Thoracic aorta (tissue), 2 donors: ENCODE results near the gene KANK4. TPM values are rescaled to one million over a fixed set of nuclear protein-coding genes. Genes with fewer than 3 reads are reported as not detected.

Source experiments
- ATAC-seq: fragments of 150-250 bp; one replicate; pipeline ENCODE4 v1.8.0; 2017; ENCODE audit warnings: low read depth; ENCODE audit not compliant: insufficient number of reproducible peaks, low FRiP score
- DNase-seq: peaks from one replicate; pipeline ENCODE4 v3.0.0-alpha.2; 2020; ENCODE audit warnings: low spot score
- H3K27ac ChIP-seq, 2 donors: fragments of 200-600 bp; sonication (generic); 1 replicate in 1 of 2; 2 replicates in 1 of 2; pipeline ENCODE4 v1.5.1; 2016; ENCODE audit warnings: mild to moderate bottlenecking in 2 of 2, moderate library complexity in 2 of 2
- H3K27me3 ChIP-seq: fragments of 200-600 bp; sonication (generic); replicated peaks from 2 replicates; pipeline ENCODE4 v1.6.0; 2016; ENCODE audit warnings: mild to moderate bottlenecking; ENCODE audit not compliant: insufficient read depth
- H3K36me3 ChIP-seq: fragments of 200-600 bp; sonication (generic); one replicate; pipeline ENCODE4 v1.5.1; 2016
- H3K4me1 ChIP-seq, 2 donors: fragments of 200-600 bp; sonication (generic); 1 replicate in 1 of 2; 2 replicates in 1 of 2; pipeline versions ENCODE4 v1.5.1 to v1.6.0; 2016; ENCODE audit warnings: low read depth in 2 of 2, mild to moderate bottlenecking in 1 of 2; ENCODE audit not compliant: control insufficient read depth in 1 of 2
- H3K4me3 ChIP-seq: fragments of 200-600 bp; sonication (generic); 2 replicates; pipeline ENCODE4 v1.5.1; 2016; ENCODE audit warnings: mild to moderate bottlenecking
- H3K9me3 ChIP-seq: fragments of 200-600 bp; sonication (generic); 2 replicates; pipeline ENCODE4 v1.5.1; 2016
- CTCF ChIP-seq: fragments of 200-600 bp; sonication (generic); IDR thresholded peaks from one replicate; pipeline ENCODE4 v1.5.1; 2019; ENCODE audit warnings: antibody characterized with exemption
- total RNA-seq, 2 donors: library from RNA; depleted of rRNA; stranded (reverse); fragments of >200 nt; gene quantifications; one replicate each; pipeline versions ENCODE4 v1.1.0 to v1.2.3, GENCODE V29; 2016

Gene KANK4
- total RNA-seq, 2 donors from 2014 or later = 0.28 TPM; not detected in 1

- Histone ChIP-seq H3K4me3 (no peak overlapping the region), H3K36me3 (no peaks in the 10 kb centered on the region), H3K9me3 (no peaks in the 10 kb centered on the region), H3K27me3 (no peaks in the 10 kb centered on the region), H3K4me1 (no peaks in the 10 kb centered on the region), H3K27ac (no peak overlapping the region)
- ATAC-seq (no peak), DNase-seq (no peak)
- TF ChIP-seq CTCF = no peak
Measured at GRCh38 chr1:62336995-62337705, 17.9 kb upstream of the KANK4 start.

DNA sequence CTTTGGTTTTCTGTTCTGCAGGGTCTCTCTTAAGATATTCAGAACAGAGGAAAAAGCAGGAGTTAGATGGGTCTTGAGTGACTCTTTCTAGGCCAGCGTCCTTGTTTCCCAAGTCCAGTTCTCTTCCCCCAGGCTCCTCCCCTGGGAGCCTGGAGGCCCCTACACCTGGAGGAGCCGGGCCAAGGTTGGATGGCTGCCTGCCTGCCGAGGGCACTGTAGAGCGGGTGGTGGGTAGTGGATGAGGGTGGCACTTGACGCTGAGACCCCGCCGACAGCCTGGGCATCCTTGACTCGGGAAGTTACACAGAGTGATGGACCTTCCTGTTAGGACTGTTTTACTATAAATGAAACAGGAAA, 17.4 kb upstream of the KANK4 start:
- no peaks in the 10 kb centered on the region for H3K4me1 ChIP-seq
- no peak overlapping the region for H3K4me3 ChIP-seq
- no peak for ATAC-seq
- H3K27me3 ChIP-seq = no peaks in the 10 kb centered on the region
- no peak for DNase-seq
- no peak overlapping the region for H3K27ac ChIP-seq
- TF ChIP-seq CTCF = no peak
- H3K9me3 ChIP-seq = no peaks in the 10 kb centered on the region
- H3K36me3 ChIP-seq = no peaks in the 10 kb centered on the region

DNA sequence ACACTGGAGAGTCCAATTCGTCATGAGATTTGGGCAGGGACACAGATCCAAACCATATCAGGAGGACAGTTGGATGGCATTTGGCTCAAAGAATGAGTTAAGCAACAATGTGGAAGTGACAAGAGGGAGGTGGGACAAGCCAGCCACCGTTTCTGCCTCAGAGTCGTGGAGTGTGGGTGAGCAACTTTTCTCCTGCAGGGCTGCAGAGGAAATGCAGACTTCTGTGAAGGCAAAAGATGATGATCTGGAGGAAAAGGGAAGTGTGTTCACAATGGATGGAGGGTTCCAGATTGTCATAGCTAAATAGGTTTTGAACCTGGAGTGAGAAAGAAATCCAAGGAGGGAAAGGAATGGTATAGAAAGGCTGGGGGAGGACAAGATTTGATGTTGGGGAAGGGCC, 16.4 kb upstream of the KANK4 start:
- ATAC-seq (no peak), DNase-seq (no peak)
- TF ChIP-seq CTCF = no peak
- H3K27me3 ChIP-seq = no peaks in the 10 kb centered on the region
- no peak overlapping the region for H3K27ac ChIP-seq
- no peaks in the 10 kb centered on the region for H3K4me1 ChIP-seq
- no peaks in the 10 kb centered on the region for H3K9me3 ChIP-seq
- H3K4me3 ChIP-seq = no peak overlapping the region
- no peaks in the 10 kb centered on the region for H3K36me3 ChIP-seq

DNA sequence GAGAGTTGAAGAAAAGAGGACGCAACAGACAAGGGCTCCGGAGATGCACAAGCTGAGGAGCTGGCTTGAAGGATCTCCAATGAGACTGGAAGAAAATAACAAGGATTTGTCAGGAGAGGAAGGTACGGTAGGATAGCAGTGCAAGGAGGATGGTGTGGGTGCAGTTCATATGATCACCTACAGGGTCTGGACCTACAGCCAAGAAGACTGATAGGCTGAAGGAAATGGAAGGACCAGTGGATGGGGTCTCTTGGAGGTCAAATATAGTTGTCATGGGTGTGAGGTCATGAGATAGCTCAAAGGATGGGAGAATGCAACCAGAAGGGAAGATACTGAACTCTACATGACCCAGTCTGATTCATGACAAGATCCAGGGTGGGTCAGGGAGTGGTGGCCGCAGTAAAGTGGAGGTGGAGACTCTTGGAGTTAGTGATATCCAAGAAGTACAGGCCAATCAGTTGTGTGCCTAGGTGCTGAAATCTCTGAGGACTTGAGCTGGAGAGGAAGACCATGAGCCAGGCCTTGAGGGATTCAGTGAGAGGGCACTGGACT, 15.3 kb upstream of the KANK4 start:
- no peaks in the 10 kb centered on the region for H3K36me3 ChIP-seq
- H3K4me1 ChIP-seq = no peaks in the 10 kb centered on the region
- no peak overlapping the region for H3K4me3 ChIP-seq
- no peaks in the 10 kb centered on the region for H3K9me3 ChIP-seq
- H3K27ac ChIP-seq = no peak overlapping the region
- H3K27me3 ChIP-seq = no peaks in the 10 kb centered on the region
- no peak for TF ChIP-seq CTCF
- ATAC-seq (no peak), DNase-seq (no peak)

GRCh38 chr1:62333441-62333840, 14.2 kb upstream of the KANK4 start:
- H3K4me3 ChIP-seq = no peak overlapping the region
- H3K27me3 ChIP-seq = no peaks in the 10 kb centered on the region
- ATAC-seq (no peak), DNase-seq (no peak)
- H3K27ac ChIP-seq = no peak overlapping the region
- H3K36me3 ChIP-seq = no peaks in the 10 kb centered on the region
- TF ChIP-seq CTCF = no peak
- no peaks in the 10 kb centered on the region for H3K9me3 ChIP-seq
- no peaks in the 10 kb centered on the region for H3K4me1 ChIP-seq
